GM21447 (cell line): ENCODE results near the gene TMEM47.

Experiments used
- ATAC-seq: cut with Tn5 transposase; IDR thresholded peaks from one replicate; pipeline ENCODE4 v1.9.1; 2021; ENCODE audit not compliant: unreplicated experiment

The TMEM47 gene

DNA sequence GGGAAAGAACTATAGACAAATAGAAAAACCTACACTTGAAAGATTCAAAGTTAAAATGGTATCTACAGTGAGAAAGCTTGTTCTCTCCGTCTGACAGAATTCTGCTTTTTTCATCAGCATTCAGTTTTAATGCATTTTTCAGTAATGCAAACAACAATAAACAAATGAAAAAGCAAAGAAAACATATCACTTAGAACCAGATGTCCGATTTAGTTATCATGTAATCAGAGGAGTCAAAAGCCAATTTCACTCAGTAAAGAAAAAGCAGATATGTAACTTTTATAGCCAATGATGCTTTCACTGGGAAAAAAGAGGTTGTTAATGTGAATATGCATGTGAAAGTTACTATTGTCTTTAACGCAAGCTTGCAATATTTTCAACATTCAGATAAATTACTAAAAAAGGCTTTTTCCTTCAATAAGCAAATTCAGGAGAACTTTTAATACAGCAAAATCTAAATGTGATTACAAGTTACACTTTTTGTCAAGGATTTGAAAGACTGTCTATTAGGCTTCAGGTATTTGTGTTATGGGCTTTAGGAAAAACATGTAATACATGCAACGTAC, 70.7 kb downstream of the TMEM47 start:
- ATAC-seq: no peak

DNA sequence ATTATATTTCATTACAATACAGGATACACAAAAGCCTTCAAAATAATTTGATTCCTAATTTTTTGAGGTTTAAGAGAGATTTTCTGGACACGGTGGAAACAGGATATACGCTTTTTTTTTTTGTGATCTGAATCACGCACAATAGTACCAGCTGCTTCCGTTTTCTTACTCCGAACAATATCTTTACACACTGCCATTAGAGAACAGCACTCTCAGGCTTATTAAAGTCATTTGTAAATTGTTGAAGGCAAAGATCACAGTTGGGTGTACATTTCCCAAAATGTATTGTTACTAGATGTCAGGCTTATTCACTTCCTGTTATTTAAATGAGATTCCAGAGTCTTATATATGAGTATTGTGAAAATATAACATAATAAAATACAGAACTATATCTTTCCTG, 71.5 kb downstream of the TMEM47 start:
- ATAC-seq: no peak

- no peak for ATAC-seq
These were observed 72.3 kb downstream of the TMEM47 start for GRCh38 chrX:34584781-34585180.

- no peak for ATAC-seq
These were observed 77.0 kb downstream of the TMEM47 start for GRCh38 chrX:34580069-34580468.

GRCh38 chrX:34578237-34578636, 78.8 kb downstream of the TMEM47 start:
- ATAC-seq: no peak
